ENCODE data around the gene ZNF331.

Gene ZNF331

GRCh38 chr19:53521373-53522202, 16.4 kb upstream of the ZNF331 start:
- no peak for DNase-seq

DNA sequence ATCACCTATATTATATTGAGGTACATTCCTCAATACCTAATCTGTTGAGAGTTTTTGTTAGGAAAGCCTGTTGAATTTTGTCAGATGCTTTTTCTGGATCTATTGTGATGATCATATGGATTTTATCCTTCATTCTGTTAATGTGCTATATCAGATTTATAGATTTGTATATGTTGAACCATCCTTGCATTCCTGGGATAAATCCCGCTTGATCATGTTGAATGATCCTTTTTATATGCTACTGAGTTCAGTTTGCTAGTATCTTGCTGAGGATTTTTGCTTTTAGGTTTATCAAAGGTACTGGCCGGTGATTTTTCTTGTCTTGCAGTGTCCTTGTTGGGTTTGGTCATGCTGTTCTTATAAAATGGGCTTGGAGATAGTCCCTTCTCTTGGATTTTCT, 12.0 kb upstream of the ZNF331 start:
- DNase-seq, result no peak

DNA sequence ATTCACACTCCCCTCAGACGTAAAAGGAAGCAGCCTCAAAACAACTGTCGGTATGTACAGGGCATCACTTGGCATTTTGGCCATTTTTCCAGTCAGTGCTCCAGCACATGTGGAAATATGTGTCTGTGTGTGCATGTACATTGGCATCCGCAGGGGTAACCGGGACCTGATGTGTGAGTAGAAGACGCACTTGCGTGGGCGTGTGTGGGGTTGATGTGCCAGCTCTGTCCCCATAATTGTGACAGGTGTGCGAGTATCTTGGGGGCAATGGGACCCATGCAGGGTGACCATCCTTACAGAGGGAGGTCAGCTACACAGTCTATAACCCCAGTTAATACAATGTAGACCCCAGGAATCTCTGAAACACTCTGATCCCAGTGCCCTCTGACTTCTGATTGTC, 7.3 kb upstream of the ZNF331 start:
- no peak for DNase-seq

- no peak for DNase-seq
Measured at GRCh38 chr19:53531457-53531856, 6.5 kb upstream of the ZNF331 start.

- DNase-seq, result no peak
Measured at GRCh38 chr19:53532362-53532761, 5.6 kb upstream of the ZNF331 start.

DNA sequence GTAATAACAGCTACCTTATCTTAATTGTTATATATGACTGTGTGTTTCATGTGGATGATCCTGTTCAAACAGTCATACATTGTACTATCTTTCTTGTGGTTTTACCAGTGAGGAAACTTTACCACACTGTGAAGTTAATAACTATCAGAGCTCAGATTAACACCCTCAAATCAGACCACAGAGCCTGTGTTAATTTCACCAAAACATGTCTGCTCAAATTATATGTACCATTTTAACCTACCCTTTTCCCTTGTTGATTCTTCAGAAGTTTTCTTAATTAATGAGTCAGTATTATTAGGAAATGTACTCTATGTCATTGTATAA, 1.8 kb upstream of the ZNF331 start:
- no peak for DNase-seq

DNA sequence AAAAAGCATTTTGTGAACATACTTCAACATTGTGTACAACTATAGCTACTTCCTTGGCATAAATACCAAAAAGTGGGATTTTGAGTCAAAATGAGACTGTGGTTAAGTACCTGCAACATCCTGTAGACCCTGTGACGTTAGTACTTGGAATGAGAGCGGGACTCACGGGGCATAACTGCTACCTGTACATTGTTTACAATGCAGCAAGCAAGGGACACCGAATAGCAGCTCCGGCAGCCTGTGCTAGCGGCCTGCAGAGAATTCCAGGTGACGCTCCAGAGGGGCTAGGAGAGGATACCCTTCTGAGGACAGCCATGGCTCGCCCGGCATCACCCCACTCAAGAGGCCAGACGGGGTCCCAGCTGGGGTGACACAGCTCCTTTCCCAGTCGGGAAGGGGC, 824 bp upstream of the ZNF331 start:
- peak; percentile 74 for DNase-seq

DNA sequence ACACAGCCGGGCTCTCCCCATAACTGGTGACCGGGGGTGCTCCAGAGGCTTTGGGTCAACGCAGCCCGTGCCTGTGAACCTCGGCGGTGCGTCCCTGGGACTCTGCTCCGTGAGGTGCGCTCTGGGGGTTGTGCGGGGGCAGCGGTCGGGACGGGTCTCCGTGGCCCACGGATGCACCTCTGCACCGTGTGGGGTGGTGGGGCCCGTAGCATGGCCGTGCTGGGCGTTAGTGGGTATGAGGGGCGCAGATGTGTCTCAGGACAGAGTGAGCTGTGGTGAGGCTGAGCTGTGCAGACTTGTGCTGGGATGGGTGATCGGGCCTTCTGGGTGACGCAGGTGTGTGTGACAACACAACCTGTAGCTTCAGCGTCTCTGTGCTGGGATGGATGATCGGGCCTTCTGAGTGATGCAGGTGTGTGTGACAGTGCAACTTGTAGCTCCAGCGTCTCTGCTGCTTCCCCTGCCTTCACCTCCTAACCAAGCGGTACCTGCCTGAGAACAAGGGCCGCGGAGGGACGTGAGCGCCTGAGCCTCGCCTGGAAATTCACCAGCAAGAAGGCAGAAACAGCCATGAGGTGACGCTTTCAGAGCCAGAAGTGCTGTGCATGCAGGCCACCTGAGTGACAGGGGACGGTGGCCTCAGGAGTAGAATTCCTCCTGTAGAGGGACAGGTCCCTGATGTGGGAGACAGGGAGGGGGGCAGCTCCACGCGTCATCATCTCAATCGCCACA, 599 bp downstream of the ZNF331 start:
- DNase-seq, result no peak

DNA sequence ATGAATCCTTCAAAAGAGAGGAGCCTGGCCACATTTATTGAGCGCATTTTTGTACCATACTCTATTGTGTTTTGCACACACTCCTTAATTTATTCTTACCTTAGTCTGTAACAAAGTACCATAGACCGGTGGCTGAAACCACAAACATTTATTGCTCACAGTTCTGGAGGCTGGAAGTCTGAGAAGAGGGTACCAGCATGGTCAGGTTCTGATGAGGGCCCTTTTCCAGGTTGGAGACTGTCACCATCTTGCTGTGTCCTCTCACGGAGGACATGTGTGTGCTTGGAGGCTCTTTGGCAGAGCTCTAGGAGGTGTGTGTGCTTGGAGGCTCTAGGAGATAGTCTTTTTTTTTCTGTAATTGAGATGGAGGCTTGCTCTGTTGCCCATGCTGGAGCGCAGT, 2.1 kb downstream of the ZNF331 start:
- DNase-seq, result no peak

- DNase-seq, result no peak
Measured at GRCh38 chr19:53541971-53542370, 4.0 kb downstream of the ZNF331 start.

DNA sequence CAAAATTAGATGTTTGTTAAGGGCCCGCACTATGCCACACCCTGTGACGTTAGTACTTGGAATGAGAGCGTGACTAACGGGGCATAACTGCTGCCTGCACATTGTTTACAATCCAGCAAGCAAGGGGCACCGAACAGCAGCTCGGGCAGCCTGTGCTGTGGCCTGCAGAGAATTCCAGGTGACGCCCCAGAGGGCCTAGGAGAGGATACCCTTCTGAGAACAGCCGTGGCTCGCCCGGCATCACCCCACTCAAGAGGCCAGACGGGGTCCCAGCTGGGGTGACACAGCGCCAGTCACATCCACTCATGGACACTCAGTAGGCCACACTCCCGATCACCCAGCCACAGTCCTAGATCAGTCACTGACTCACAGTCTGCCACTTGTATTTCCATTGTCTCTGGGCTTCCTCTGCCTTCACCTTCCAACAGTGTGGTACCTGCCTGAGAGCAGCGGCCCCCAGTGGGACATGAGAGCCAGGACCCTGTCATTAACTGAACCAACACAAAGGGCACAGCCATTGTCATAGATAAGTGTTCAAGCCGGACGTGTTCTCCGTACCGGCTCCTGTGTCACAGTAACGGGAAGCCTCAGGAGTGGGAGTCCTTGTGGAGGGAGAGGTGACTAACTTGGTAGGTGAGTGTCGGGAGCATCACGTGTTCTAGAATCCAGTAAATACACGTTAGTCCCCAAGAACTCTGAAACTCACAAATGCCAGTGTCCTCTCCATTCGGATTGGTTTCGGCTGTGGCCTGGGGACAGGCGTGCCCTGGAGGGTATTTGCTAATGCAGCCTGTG, 7.5 kb downstream of the ZNF331 start:
- DNase-seq, result peak; percentile 51

DNA sequence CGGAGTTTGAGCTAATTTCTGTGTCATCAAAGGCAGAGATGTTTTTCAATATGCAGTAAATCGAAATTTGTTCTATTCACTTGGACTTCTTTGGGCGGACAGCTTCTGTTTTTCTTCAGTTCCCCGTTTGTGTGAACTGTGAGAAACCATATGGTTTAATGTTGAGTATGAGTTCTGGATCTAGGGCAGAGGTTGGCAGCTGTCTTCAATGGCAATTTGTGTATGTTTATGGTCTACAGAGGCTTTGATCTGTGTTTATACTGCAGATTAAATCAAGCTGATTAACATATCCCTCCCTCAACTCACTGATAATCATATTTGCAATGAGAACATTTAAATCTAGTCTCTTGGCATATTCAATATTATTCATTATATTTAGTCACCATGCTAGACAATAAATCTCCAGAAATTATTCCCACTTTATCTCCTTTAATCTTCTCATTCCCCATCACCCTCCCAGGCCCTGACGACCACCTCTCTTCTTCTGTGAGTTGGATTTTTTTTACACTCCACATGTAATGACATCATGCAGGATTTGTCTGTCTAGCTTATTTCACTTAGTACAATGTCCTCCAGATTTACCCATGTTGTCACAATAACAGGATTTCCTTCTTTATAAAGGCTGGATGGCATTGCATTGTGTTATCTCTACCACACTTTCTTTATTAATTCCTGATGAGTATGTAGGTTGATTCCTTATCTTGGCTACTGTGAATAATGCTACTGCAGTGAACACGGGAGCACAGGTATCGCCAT, 9.0 kb downstream of the ZNF331 start:
- DNase-seq, result no peak

GRCh38 chr19:53549340-53549739, 11.4 kb downstream of the ZNF331 start:
- no peak for DNase-seq

DNA sequence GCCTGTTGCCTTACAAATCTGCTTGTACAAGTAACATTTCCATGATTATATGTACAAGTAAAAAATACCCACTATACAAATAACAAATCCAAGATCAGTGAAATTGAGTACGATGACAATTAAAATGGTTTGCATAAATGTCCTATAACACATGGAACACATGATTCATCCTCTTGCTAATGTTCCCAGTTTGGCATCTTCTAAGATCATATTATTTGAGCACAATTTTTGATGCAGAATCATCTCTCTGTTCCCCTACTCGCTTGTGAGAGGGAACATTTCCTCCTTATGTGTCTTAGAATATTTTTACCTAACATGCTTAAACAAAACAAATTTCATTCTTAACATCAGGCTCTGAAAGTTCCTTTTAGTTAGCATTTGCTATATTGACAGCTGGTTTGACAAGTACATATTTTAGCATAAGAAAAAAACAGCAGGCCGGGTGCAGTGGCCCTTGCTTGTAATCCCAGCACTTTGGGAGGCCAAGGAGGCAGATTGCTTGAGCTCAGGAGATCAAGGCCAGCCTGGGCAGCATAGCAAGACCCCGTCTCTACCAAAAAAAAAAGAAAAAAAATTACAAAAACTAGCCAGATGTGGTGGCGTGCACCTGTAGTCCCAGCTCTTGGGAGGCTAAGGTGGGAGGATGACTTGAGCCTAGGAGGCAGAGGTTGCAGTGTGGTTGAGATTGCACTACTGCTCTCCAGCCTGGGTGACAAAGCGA, 14.2 kb downstream of the ZNF331 start:
- DNase-seq, result no peak

DNA sequence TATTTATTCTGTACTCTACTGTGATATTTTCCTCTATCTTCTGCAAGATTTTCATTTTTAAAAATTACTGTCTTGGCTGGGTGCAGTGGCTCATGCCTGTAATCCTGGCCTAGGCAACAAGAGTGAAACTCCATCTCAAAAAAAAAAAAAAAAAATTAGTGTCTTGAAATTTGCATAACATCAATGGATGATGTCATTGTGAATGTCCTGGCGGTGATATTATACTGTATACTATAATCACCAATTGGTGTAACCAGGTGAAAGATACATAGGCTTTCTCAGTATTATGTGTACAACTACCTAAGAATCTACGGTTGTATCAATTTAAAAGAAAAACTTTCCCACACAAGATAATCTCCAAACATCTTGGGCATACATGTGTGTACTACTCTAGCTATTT, 15.2 kb downstream of the ZNF331 start:
- no peak for DNase-seq

DNA sequence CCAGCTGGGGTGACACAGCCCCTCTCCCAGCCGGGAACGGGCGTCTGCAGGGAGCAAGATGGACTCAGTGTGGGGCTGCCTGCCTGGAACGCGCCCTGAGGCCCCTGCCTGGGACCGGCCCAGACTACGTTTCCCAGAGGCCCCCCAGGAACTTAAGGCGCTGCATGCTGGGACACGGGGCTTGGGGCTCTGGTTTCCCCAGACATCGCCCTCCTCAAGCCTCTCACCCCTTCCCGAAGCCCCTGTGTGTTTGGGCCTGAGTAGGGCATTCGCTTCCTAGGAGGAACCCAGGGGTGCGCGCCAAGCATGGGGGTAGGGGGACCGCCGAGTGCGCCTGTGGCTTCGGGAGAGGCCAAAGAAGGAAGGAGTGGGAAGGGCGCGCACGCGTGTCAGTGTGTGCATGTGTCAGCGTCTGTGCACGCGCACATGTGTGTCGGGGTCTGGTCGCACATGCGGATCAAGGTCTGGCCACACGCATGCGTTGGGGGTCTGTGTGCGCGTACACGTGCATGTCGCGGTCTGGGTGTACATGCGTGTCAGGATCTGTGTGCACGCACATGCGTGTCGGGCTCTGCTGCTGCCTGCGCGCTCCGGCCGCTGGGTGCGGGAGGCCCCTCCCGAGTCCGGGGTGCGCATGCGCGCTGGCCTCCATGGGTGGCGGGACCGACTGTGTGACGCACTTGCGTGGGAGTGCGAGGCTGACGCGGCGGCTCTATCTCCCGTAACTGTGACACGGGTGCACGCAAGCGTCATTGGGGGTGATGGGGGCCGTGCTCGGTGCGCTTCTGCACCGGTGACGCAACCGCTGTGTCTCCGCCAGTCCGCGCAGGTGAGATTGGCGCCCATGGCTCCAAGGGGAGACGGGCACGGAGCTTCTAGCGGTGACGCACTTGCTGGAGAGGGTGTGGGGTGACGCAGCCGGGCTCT, 16.2 kb downstream of the ZNF331 start:
- DNase-seq, result peak; percentile 87

- no peak for DNase-seq
Measured at GRCh38 chr19:53554804-53555203, 16.9 kb downstream of the ZNF331 start.

DNA sequence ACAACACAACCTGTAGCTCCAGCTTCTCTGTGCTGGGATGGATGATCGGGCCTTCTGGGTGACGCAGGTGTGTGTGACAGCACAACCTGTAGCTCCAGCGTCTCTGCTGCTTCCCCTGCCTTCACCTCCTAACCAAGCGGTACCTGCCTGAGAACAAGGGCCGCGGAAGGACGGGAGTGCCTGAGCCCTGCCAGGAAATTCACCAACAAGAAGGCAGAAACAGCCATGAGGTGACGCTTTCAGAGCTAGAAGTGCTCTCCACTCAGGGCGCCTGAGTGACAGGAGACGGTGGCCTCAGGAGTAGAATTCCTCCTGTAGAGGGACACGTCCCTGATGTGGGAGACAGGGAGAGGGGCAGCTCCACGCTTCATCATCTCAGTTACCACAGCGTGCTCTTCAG, 17.4 kb downstream of the ZNF331 start:
- DNase-seq, result no peak

DNA sequence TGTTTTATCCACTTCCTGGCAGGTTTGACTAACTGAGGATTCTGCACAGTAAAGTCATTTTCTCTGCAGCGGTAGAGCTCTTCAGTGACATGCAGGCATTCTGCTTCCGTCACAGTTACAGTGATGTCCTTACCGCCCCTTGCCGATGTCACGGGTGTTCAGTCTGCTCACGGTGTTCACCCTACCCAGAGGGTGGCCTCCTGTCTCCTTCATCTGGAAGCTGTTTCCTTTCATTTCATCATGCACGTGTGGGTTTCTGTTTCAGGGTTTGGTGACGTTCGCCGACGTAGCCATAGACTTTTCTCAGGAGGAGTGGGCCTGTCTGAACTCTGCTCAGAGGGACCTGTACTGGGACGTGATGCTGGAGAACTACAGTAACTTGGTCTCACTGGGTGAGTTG, 33.4 kb downstream of the ZNF331 start:
- no peak for DNase-seq

- DNase-seq, result no peak
Measured at GRCh38 chr19:53576941-53577653, 39.2 kb downstream of the ZNF331 start.

DNA sequence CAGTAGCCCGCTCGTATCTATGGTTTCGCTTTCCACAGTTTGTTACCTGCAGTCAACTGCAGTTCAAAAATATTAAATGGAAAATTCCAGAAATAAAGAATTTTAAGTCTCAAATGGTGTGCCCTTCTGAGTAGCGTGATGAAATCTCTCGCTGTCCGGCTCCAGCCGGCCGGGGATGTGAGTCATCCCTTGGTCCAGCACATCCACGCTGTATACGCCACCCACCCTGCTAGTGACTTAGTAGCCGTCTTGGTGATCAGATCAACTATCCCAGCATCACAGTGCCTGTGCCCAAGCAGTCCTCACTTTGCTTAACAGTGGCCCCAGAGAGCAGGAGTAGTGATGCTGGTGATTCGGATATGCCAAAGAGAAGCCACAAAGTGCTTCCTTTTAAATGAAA, 40.0 kb downstream of the ZNF331 start:
- DNase-seq, result no peak
